Jurkat, Clone E6-1 (cell line): ENCODE results near the gene ZNF19. TPM values are rescaled to one million over a fixed set of nuclear protein-coding genes. Genes with fewer than 3 reads are reported as not detected.
"Not testable (repeated sequence)": the region's sequence is repeated elsewhere in the genome, so short reads cannot be mapped to it uniquely, and the experiment has no call there.

ENCODE experiments used
- DNase-seq: peaks from one replicate; pipeline ENCODE4 v3.0.0-alpha.2; 2011; ENCODE audit warnings: low read depth, low spot score
- H3K4me3 ChIP-seq: 2 replicates; pipeline ENCODE4 v1.5.1; 2011; ENCODE audit warnings: mild to moderate bottlenecking, low read length, control low read depth, moderate library complexity
- polyA plus RNA-seq: library from polyadenylated mRNA; unstranded; fragments of >200 nt; gene quantifications from one replicate; pipeline ENCODE4 v1.2.1, GENCODE V29; 2012; ENCODE audit warnings: missing spikeins; ENCODE audit not compliant: insufficient read length, insufficient read depth

Gene ZNF19
- polyA plus RNA-seq, result 2.8 TPM

- no peak for DNase-seq
- H3K4me3 ChIP-seq, result no peak within 1 kb of the TSS
Measured at GRCh38 chr16:71489122-71489521, at the start of gene ZNF19. ZNF19 (minus strand) TSS chr16:71489324; CDS start chr16:71482114, 7,210 bp downstream.

GRCh38 chr16:71537643-71538042 lies 48.5 kb upstream of the ZNF19 start:
- no peak overlapping the region for H3K4me3 ChIP-seq
- DNase-seq, result peak; percentile 33

- no peak for DNase-seq
- H3K4me3 ChIP-seq, result no peak overlapping the region
Measured at GRCh38 chr16:71536752-71537499, 47.8 kb upstream of the ZNF19 start.

- no peak for DNase-seq
- no peak overlapping the region for H3K4me3 ChIP-seq
Measured at GRCh38 chr16:71532366-71532765, 43.2 kb upstream of the ZNF19 start.

DNA sequence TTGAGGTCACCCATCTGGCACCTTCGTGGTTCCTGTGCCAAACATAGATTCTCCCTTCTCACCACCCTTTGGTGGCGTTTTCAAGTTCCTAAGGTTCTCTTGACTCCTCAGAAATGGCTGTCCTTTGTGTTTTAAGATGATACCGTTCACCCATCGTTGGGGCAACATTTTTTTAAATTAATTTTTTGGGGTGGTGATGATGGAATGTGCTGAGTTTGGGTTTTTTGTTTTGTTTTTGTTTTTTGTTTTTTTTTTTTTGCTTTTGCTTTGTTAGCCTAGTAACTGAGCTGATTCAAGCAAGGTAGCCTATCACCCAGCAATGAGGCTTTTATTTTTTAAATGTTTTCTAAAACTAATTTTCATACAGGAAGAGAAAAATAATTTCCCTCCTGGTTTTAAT lies 39.7 kb upstream of the ZNF19 start:
- no peak for DNase-seq
- H3K4me3 ChIP-seq, result no peak overlapping the region

DNA sequence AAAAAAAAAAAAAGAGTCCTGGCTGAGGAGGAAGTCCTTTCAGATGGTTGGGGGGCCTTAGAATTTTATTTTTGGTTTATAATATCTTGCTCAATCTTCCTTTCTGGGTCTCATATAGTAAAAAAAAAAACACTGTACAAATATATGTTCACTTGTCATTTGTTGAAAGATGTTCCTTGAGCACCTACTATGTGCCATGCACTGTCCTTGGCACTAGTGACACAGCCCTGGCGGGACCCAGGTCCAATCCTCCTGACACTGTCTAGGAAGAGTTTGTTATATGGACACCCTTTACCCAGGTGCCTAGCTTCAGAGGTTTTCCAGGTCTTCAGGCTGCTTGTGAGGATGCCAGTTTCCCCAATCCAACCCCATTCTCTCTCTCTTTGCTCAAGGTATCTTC lies 39.1 kb upstream of the ZNF19 start:
- H3K4me3 ChIP-seq, result no peak overlapping the region
- no peak for DNase-seq

GRCh38 chr16:71526111-71526631 lies 37.0 kb upstream of the ZNF19 start, which contains the start of gene CHST4:
CHST4 (plus strand) TSS chr16:71526426; CDS start chr16:71536678, 10,252 bp downstream.
- H3K4me3 ChIP-seq, result no peak within 1 kb of the TSS
- DNase-seq, result no peak

DNA sequence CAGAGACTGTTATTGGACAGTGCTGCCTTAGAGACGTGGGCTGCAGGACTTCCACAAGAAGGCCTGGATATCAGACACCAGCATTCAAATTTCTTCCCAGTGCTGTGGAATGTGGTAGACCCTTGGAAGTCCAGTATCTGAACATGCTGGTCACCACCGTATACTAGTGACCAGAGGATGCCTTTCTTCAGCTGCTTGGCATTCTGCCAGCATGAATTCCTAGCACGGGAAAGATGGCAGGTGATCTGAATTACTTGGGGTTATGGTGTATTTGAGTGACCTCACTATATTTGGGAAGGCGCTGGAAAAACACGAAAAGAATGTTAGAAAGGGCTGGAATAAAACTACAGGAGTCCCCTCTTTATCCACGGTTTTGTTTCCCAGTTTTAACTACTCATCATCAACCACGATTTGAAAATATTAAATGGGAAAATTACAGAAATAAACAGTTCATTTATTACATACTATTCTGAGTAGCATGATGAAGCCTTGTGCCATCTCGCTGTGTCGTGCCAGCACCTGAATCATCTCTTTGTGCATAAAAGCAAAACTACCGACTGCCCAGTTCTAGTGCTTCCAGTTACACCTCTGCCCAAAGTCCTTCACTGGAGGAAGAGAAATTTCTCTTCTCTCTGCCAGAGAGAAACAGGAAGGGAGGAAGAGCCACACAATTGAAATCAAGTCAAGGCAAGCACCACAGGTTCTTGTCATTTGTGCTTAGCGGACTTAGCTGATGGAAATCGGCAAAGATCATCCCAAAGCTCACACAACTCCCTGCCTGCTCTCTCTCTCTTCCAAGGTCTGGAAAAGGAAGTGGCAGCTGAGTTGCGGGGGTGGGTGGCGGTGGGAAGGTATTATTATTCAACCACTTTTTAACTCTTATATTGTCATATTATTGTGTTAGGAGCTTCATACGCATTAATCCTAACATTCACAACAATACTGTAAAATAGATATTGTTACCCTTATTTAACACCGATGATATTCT lies 35.7 kb upstream of the ZNF19 start:
- no peak for DNase-seq
- H3K4me3 ChIP-seq, result no peak overlapping the region

GRCh38 chr16:71520550-71520949 lies 31.4 kb upstream of the ZNF19 start:
- no peak overlapping the region for H3K4me3 ChIP-seq
- DNase-seq, result no peak

GRCh38 chr16:71515026-71515425 lies 25.9 kb upstream of the ZNF19 start:
- DNase-seq, result no peak
- H3K4me3 ChIP-seq, result no peak overlapping the region

- no peak for DNase-seq
- H3K4me3 ChIP-seq, result no peak overlapping the region
Measured at GRCh38 chr16:71514476-71514875, 25.4 kb upstream of the ZNF19 start.

DNA sequence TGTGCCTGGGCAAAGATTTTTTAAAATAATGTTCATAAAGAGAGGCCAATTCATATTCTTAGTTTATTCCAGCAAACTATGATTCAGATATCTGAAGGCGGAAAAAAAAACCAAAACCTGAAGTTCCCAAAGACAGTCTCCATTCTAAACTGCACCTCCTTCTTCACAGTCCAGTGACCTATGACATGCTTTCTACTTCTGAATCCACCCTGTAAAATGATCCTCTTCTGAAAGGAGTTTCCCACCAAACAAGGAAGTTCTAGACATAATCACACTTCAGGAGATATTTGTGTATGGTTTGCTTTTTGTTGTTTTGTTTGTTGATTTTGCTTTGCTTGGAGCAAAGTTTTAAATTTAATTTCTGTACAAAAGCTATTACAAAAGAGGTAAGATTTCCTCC lies 24.2 kb upstream of the ZNF19 start:
- DNase-seq, result no peak
- no peak overlapping the region for H3K4me3 ChIP-seq

GRCh38 chr16:71507061-71507460 lies 17.9 kb upstream of the ZNF19 start:
- no peak overlapping the region for H3K4me3 ChIP-seq
- DNase-seq, result no peak

- H3K4me3 ChIP-seq, result no peak overlapping the region
- DNase-seq, result no peak
Measured at GRCh38 chr16:71504901-71505300, 15.8 kb upstream of the ZNF19 start.

- not testable (repeated sequence) for H3K4me3 ChIP-seq, DNase-seq
Measured at GRCh38 chr16:71504051-71504450, 14.9 kb upstream of the ZNF19 start.

DNA sequence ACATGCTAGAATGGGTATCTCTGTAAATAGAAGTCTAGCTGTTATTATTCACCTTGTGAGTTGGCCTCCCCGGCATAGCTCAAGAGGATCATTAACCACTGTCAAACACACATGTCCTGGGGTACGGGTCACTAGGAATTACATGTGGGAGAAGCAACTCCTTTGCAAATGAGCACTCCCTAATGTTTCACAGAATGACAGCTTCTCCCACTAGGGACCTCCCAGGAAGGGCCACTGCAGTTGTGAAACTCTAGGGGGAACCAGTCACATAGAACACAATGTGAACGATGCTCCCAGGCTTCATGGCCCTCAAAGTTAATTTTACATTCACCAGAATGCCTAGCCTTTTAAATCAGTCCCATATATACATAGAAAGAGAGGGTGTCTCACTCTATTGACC lies 12.4 kb upstream of the ZNF19 start:
- no peak overlapping the region for H3K4me3 ChIP-seq
- no peak for DNase-seq

DNA sequence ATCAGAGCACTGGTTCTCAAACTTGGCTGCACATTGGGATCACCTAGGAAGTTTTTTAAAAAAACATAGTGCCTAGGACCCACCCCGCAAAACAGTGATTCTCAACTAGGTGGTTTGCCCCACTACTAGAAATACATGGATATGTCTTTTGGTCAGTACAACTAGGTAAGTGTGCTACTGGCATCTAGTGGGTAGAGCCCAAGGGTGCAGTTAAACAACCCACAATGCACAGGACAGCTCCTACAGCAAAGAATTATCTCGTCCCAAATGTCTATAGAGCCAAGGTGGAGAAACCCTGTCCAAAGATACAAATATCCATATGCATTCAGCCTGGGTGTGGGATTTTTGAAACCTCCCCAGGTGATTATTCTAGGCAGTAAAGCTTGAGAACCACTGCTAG lies 11.8 kb upstream of the ZNF19 start:
- H3K4me3 ChIP-seq, result no peak overlapping the region
- no peak for DNase-seq

DNA sequence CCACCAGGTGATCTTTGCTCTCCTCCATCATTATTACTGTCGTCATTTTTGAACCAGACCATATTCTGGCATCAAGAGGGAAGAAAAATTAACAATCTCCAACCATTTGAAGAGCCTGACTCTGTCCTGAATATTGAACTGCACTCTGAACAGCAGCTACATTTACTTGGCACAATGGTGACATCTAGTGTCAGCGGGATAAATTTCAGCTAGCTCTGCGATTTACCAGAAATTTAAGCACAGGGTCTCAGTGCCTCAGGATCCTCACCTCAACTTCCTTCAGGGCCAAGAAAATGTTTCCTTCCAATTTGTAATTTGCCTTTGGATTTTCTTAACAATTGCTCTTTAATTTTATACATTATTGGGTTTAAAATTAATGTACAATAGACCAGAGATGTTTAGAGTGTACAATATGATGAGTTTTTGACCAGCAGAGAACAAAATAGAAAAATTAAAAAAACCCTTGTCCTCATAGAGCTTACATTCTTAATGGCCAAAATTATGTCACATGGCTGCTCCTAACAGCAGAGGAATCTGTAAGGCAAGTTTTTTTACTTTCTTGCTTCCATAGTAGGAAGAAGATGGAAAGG lies 10.7 kb upstream of the ZNF19 start:
- no peak overlapping the region for H3K4me3 ChIP-seq
- peak; percentile 63 for DNase-seq

DNA sequence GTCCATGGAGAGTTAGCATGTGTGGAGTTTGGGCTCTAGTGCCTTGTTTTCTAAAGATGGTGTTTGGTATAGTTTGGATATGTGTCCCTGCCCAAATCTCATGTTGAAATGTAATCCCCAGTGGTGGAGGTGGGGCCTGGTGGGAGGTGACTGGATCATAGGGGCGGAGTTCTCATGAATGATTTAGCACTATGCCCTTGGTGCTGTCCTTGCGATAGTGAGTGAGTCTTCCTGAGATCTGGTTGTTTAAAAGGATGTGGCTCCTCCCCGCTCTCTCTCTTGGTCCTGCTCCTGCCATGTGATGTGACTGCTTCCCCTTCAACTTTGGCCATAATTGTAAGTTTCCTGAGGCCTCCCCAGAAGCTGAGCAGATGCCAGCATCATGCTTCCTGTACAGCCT lies 8.9 kb upstream of the ZNF19 start:
- H3K4me3 ChIP-seq, result no peak overlapping the region
- DNase-seq, result no peak
